Renal cortical epithelial cell (primary cell): Measurements from ENCODE around the gene CBFA2T3. TPM values are rescaled to one million over a fixed set of nuclear protein-coding genes. Genes with fewer than 3 reads are reported as not detected.

ENCODE experiments used
- DNase-seq: peaks from one replicate; pipeline ENCODE4 v3.0.0-alpha.2; 2011; ENCODE audit warnings: low read depth
- total RNA-seq: library from RNA; depleted of rRNA; stranded (reverse); fragments of >200 nt; gene quantifications from 2 replicates; pipeline ENCODE4 v1.2.3, GENCODE V29; 2014

Gene CBFA2T3
- total RNA-seq, 1 donor from 2014 or later: not detected

GRCh38 chr16:88859381-88860091, 117.5 kb downstream of the CBFA2T3 start:
- DNase-seq: no peak

GRCh38 chr16:88857728-88858339, 119.2 kb downstream of the CBFA2T3 start:
- peak; percentile 70 for DNase-seq

- peak; percentile 71 for DNase-seq
These were observed 119.9 kb downstream of the CBFA2T3 start, which contains the start of the genes GALNS and TRAPPC2L for GRCh38 chr16:88856828-88857727. Gene GALNS, minus strand, starts transcription at chr16:88856947. Its CDS starts 70 bp downstream, at chr16:88856877. Gene TRAPPC2L, plus strand, starts transcription at chr16:88857127. Its CDS starts 24 bp downstream, at chr16:88857151.

- DNase-seq: no peak
These were observed 120.7 kb downstream of the CBFA2T3 start for GRCh38 chr16:88856122-88856827.

- no peak for DNase-seq
These were observed 121.3 kb downstream of the CBFA2T3 start for GRCh38 chr16:88855736-88856121.

GRCh38 chr16:88855176-88855575, 121.8 kb downstream of the CBFA2T3 start:
- no peak for DNase-seq

GRCh38 chr16:88854306-88855111, 122.5 kb downstream of the CBFA2T3 start:
- DNase-seq: no peak

- DNase-seq: no peak
These were observed 123.6 kb downstream of the CBFA2T3 start for GRCh38 chr16:88853325-88853941.

GRCh38 chr16:88851616-88852015, 125.4 kb downstream of the CBFA2T3 start:
- DNase-seq: no peak

GRCh38 chr16:88850531-88851199, 126.3 kb downstream of the CBFA2T3 start:
- DNase-seq: no peak

GRCh38 chr16:88848557-88848956, 128.4 kb downstream of the CBFA2T3 start:
- DNase-seq: no peak

- DNase-seq: no peak
These were observed 129.4 kb downstream of the CBFA2T3 start for GRCh38 chr16:88847654-88848053.

- no peak for DNase-seq
These were observed 130.9 kb downstream of the CBFA2T3 start for GRCh38 chr16:88846088-88846487.

GRCh38 chr16:88844419-88845036, 132.5 kb downstream of the CBFA2T3 start:
- DNase-seq: no peak

GRCh38 chr16:88843256-88843655, 133.8 kb downstream of the CBFA2T3 start:
- DNase-seq: no peak

- no peak for DNase-seq
These were observed 134.2 kb downstream of the CBFA2T3 start for GRCh38 chr16:88842806-88843205.

- DNase-seq: no peak
These were observed 134.7 kb downstream of the CBFA2T3 start for GRCh38 chr16:88842308-88842756.

GRCh38 chr16:88841521-88842307, 135.3 kb downstream of the CBFA2T3 start:
- DNase-seq: no peak
